ENCODE measurements around the gene GLCE.
"Not testable (repeated sequence)": the region's sequence is repeated elsewhere in the genome, so short reads cannot be mapped to it uniquely, and the experiment has no call there.

The GLCE gene

DNA sequence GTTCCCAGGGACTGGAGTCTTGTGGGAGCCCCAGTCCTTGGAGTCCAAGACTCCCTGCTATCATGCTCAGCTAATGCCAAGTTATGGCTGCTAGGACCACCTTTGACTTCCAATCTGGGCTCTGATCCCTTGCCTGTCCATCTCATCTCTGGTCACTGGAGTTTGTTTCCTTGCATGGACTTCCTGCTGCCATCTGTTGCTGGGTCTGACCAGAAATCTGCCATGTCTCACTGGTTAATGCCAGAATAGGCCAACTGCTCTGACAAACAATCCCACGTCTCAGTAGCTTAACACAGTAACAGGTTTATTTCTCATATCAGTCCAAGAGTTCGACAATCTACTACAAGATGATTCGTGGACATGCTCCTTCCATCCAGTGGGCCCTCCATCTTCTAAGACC is 10.1 kb upstream of the GLCE start:
- no peak overlapping the region for H3K4me3 ChIP-seq (ENCODE audit: low read depth, low read length)
- TF ChIP-seq, protein P1, sequence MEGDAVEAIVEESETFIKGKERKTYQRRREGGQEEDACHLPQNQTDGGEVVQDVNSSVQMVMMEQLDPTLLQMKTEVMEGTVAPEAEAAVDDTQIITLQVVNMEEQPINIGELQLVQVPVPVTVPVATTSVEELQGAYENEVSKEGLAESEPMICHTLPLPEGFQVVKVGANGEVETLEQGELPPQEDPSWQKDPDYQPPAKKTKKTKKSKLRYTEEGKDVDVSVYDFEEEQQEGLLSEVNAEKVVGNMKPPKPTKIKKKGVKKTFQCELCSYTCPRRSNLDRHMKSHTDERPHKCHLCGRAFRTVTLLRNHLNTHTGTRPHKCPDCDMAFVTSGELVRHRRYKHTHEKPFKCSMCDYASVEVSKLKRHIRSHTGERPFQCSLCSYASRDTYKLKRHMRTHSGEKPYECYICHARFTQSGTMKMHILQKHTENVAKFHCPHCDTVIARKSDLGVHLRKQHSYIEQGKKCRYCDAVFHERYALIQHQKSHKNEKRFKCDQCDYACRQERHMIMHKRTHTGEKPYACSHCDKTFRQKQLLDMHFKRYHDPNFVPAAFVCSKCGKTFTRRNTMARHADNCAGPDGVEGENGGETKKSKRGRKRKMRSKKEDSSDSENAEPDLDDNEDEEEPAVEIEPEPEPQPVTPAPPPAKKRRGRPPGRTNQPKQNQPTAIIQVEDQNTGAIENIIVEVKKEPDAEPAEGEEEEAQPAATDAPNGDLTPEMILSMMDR (IDR thresholded peaks at IDR 0.05; ENCODE audit: borderline replicate concordance, insufficient read depth, low read depth, low read length), result no peak

DNA sequence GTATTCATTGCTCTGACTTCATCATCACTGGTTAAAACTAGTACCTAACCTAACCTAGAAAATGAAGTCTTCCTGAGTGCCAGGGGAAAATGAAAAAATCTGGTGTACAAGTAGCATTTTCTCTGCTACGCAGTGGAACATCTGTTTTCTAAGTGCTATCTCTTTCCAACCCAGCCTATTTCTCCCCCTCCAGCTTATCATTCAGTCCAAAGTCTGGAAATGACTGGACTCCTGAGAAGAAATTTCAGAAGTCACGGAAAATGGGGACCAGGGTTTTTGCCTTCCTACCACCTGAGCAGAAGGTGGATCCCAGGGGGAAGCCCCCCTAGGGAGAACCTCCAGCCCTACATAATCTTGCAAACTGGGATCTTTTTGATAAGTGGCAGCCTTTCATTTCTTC is 9.6 kb upstream of the GLCE start:
- TF ChIP-seq, protein P1 (IDR thresholded peaks at IDR 0.05; ENCODE audit: borderline replicate concordance, insufficient read depth, low read depth, low read length), result no peak
- H3K4me3 ChIP-seq (ENCODE audit: low read depth, low read length), result no peak overlapping the region

DNA sequence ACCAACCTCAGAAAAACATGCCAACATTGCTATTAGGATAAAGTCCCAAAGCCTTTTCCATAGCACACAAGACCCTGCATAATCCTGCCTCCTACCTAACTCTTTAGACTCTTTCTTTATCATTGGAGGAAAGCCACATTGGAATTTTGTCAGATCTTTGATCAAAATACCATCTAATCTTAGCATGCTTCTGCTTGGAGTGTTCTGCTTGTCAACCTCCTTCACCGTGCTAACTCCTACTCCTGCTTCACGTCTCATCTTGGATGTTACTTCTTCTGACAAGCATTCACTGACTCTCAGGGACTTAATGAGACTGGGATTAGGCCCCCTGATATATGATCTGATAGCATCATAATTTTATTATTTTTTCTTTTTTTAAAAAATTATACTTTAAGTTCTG is 7.4 kb upstream of the GLCE start:
- no peak overlapping the region for H3K4me3 ChIP-seq (ENCODE audit: low read depth, low read length)
- TF ChIP-seq, protein P1 (IDR thresholded peaks at IDR 0.05; ENCODE audit: borderline replicate concordance, insufficient read depth, low read depth, low read length), result no peak

DNA sequence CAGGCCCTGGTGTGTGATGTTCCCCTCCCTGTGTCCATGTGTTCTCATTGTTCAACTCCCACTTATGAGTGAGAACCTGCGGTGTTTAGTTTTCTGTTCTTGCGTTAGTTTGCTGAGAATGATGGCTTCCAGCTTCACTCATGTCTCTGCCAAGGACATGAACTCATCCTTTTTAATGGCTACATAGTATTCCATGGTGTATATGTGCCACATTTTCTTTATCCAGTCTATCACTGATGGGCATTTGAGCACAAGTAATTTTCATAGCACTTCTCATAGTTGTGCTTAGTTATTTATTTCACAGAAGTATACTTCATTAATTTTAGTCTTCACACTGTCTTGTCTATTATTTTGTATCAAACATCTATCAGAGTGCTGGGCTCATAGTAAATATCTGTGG is 6.8 kb upstream of the GLCE start:
- not testable (repeated sequence) for H3K4me3 ChIP-seq (ENCODE audit: low read depth, low read length)

DNA sequence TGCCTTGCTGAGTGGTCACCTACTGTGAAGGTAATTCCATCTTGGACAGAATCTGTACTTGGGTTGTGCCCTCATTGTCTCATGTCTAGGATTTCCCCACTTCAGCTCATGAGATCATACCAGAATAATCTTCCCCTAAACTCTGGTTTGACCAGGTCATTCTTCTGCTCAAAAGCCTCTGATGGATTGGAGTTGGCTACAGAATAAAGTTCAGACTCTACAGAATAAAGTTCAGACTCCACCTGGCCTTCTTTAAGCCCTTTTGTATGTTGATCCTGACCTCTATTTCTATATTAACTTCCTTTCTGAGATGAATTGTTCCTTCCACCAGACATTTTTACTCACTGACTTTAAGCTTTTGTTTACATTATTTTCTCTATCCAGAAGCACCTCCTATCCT is 6.4 kb upstream of the GLCE start:
- no peak overlapping the region for H3K4me3 ChIP-seq (ENCODE audit: low read depth, low read length)
- TF ChIP-seq, protein P1 (IDR thresholded peaks at IDR 0.05; ENCODE audit: borderline replicate concordance, insufficient read depth, low read depth, low read length), result no peak

DNA sequence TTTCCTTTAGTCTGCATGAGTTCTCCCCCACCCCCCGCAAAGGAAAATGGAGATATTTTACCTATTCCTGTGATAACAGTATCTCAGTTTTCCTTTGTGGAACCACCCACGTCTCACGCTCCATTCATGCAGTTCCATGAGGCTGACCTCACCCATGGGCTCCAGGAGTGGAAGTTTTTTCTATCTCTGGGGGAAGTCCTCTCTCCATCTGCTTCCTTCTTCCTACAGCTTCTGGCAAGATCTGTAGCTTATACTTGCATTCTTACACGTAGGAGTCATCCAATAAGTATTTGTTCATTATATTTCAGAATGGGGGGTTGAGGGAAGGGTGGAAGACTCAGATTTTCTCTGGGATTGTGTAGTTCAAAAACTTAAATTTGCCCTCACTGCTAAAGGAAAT is 5.8 kb upstream of the GLCE start:
- no peak overlapping the region for H3K4me3 ChIP-seq (ENCODE audit: low read depth, low read length)
- TF ChIP-seq, protein P1 (IDR thresholded peaks at IDR 0.05; ENCODE audit: borderline replicate concordance, insufficient read depth, low read depth, low read length), result no peak

DNA sequence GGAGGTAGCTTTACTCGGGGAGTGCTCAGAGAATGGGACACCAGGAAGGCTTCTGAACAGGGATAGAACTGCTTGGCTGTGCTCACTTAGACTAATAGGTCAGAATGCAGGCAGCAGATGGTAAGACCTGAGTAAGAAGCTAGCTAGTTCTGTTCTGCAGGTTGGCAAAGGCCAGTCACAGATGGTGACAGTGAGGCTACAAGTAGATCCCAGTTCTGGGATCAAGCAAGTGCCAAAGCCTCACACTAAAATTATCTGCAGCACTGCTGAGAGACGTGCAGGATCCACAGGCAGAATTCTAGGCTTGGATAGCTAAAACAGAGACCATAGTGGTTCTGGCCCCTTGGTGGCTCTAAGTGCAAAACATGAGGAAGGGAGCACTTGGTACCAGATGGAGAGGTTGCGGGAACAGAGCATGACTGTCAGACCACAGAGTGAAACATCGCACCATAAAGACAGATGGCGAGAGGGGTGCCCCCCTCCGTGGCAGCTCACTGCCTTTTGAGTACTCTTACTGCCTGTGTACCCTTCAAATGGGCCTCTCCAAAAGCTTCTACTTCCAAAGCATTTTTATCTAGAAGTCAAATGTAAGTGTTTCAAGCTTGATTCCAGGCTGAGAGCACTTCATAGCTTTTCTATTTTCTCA is 3.6 kb upstream of the GLCE start:
- no peak overlapping the region for H3K4me3 ChIP-seq (ENCODE audit: low read depth, low read length)
- TF ChIP-seq, protein P1 (IDR thresholded peaks at IDR 0.05; ENCODE audit: borderline replicate concordance, insufficient read depth, low read depth, low read length), result no peak
